SK-N-SH (cell line): ENCODE measurements around the gene TRPM2.

Experiments used
- CTCF ChIP-seq: fragments of 200-600 bp; sonication (generic); IDR thresholded peaks from 2 replicates; pipeline ENCODE4 v1.6.1; 2017; ENCODE audit warnings: antibody characterized with exemption, mild to moderate bottlenecking, moderate library complexity
- EP300 ChIP-seq, 2 experiments: IDR thresholded peaks; 2 replicates each; pipeline versions ENCODE4 v1.4.0 to v1.6.1; 2012; ENCODE audit warnings: borderline replicate concordance in 1 of 2, low read depth in 1 of 2, low read length in 1 of 2
- FOXJ3 ChIP-seq: sonication (generic); formaldehyde crosslinking; IDR thresholded peaks from 2 replicates; pipeline ENCODE4 v1.5.1; 2020; ENCODE audit warnings: mild to moderate bottlenecking, missing genetic modification reagents
- POLR2AphosphoS5 ChIP-seq: IDR thresholded peaks from 2 replicates; pipeline ENCODE4 v1.6.1; 2012; ENCODE audit warnings: low read depth, low read length
- SMC3 ChIP-seq: IDR thresholded peaks from 2 replicates; pipeline ENCODE4 v1.6.1; 2012; ENCODE audit warnings: low read depth, low read length, improper control_type of control experiment

GRCh38 chr21:44475266-44475845 is 121.9 kb downstream of the TRPM2 start:
- TF ChIP-seq CTCF (no peak), EP300 (IDR thresholded peaks at IDR 0.05; ENCODE audit: borderline replicate concordance in 1 of 2, low read depth in 1 of 2, low read length in 1 of 2) (no peak), SMC3 (no peak), FOXJ3 (CRISPR knock-in tag) (no peak), POLR2AphosphoS5 (no peak)
